ENCODE measurements around the gene STIM2.

STIM2 gene

DNA sequence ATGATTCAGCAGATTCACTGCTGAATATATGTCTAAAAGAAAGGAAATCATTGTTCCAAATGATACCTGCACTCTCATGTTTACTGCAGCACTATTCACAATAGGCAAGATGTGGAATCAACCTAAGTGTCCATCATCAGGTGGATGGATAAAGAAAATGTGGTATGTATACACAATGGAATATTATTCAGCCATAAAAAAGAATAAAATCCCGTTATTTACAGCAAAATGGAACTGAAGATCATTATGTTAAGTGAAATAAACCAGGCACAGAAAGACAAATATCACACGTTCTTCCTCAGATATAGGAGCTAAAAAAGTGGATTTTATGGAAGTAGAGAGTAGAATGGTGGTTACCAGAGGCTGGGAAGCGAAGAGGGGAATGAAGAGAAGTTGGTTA, 130.4 kb downstream of the STIM2 start:
- no peak overlapping the region for H3K27ac ChIP-seq
- no peak for TF ChIP-seq ZFX (IDR thresholded peaks at IDR 0.05; ENCODE audit: borderline replicate concordance)
- TF ChIP-seq, protein P1, sequence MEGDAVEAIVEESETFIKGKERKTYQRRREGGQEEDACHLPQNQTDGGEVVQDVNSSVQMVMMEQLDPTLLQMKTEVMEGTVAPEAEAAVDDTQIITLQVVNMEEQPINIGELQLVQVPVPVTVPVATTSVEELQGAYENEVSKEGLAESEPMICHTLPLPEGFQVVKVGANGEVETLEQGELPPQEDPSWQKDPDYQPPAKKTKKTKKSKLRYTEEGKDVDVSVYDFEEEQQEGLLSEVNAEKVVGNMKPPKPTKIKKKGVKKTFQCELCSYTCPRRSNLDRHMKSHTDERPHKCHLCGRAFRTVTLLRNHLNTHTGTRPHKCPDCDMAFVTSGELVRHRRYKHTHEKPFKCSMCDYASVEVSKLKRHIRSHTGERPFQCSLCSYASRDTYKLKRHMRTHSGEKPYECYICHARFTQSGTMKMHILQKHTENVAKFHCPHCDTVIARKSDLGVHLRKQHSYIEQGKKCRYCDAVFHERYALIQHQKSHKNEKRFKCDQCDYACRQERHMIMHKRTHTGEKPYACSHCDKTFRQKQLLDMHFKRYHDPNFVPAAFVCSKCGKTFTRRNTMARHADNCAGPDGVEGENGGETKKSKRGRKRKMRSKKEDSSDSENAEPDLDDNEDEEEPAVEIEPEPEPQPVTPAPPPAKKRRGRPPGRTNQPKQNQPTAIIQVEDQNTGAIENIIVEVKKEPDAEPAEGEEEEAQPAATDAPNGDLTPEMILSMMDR (IDR thresholded peaks at IDR 0.05) = no peak

DNA sequence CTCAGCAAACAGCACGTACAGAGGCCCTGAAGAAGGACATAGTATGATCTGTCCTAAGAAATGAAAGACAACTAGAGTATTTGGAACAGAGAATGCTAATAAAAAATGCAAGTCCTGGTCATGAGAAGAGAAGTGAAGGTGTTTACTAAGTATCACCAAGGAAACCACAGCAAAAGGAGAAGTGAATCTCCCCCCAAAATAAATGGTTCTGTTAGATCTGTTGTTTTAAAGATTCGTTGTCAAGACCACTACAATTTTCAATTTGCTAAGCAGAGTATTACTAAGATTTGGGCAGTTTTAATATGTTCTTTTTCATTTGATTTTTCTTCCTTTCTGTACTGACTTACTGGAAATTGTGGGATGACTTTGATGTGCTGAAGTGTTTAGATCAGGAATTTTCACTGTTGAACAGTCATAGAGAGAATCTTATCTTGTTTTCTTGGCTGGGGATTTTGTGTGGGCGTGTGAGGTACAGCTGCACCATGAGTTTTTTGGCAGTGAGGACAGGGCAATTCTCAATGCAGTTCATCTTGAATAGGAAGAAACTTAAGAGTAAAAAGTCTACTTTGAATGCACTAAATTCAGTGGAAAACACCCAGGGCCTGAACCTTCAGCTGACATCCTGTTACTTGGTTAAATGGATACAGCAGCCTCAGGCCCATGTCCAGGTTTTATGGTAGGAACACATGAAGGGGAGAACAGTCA, 132.2 kb downstream of the STIM2 start:
- no peak overlapping the region for H3K27ac ChIP-seq
- TF ChIP-seq, protein P1 (IDR thresholded peaks at IDR 0.05) = no peak
- no peak for TF ChIP-seq ZFX (IDR thresholded peaks at IDR 0.05; ENCODE audit: borderline replicate concordance)

DNA sequence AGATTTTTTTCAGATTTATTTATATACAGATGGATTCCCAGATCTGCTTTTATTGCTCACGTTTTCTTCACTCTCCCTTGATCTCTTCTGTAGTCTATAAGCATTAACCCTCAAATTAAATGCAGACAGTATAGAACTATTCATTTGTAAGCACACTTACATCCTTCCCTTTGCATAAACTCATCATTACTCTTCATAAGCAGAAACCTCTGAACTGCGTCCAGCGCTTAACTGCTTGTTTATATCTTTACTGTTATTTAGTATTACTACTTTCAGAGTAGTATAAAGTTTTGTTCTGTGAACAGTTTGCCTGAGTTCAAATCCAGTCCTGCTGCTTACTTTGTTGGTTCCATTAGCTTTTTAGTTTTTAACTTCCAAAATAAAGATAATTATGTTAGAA, 132.9 kb downstream of the STIM2 start:
- no peak for TF ChIP-seq ZFX (IDR thresholded peaks at IDR 0.05; ENCODE audit: borderline replicate concordance)
- no peak overlapping the region for H3K27ac ChIP-seq

DNA sequence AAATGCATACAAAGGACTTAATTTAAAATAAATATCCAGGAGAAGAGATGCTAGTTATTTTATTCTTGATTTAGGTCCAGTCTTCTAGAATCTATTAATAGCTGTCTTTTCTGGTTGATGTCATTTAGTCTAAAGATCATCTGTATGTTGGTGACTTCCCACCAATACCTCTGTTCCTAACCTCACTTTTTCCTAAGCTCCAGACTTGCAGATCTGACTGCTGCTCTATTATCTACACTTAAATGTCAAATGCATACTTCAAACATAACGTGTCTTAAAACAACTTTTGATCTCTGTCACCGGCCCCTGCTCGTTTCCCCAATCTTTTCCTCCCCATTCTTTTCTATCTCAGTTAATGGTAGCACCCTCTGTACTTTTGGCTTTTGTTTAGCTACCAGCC, 133.3 kb downstream of the STIM2 start:
- H3K27ac ChIP-seq = no peak overlapping the region
- TF ChIP-seq, protein P1 (IDR thresholded peaks at IDR 0.05) = no peak
- no peak for TF ChIP-seq ZFX (IDR thresholded peaks at IDR 0.05; ENCODE audit: borderline replicate concordance)

DNA sequence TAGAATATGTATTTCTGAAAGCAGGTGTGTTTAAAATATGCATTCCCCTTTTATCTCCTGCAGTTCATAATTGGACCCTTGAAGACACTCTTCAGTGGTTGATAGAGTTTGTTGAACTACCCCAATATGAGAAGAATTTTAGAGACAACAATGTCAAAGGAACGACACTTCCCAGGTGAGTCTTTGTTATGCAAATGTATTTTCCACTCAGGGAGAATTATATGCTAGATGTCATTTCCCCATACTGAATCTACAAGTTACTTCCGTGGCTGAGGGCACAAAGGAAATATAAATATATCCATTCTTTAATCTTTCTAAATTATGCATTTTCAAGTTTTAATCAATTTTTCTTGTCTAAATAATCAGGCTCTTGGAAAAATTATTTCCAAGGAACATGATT, 134.7 kb downstream of the STIM2 start:
- no peak for TF ChIP-seq ZFX (IDR thresholded peaks at IDR 0.05; ENCODE audit: borderline replicate concordance)
- TF ChIP-seq, protein P1 (IDR thresholded peaks at IDR 0.05) = no peak
- no peak overlapping the region for H3K27ac ChIP-seq

DNA sequence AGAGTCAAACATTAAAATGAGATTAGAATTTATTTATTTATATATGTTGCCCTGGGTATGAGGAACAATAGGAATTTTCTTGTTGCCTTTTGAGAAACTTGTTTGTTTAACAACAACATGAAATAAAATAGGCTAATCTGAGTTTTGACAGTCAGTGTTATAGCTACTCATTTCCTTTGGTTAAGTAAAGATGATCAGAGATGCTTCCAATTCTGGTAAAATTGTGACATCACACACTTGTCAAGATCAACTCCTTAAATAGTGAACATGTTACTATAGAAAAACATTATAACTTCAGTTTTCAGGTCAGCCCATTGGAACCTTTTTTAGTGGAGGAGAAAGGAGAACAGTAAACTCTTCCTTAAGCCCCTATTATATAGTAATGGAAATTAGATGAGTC, 136.1 kb downstream of the STIM2 start:
- H3K27ac ChIP-seq = no peak overlapping the region
- TF ChIP-seq ZFX (IDR thresholded peaks at IDR 0.05; ENCODE audit: borderline replicate concordance) = no peak
- TF ChIP-seq, protein P1 (IDR thresholded peaks at IDR 0.05) = no peak

DNA sequence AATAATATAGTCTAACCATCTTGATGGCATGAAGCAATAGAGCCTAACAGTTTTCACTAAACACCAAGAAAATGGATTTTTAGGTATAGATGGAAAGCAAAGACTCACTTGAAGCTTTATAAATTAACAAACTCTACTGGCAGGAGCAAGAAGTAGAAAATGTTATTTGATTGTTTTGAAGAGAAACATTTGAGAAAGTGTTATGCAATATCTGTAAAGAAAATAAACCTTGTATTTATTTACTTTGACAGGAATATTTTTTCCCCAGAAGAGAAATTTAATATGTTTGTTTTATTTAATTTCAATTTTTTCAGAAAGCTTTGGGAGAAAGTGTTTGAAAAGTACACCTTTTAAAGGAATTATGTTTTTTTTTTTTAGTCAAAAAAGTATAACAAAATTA, 139.0 kb downstream of the STIM2 start:
- H3K27ac ChIP-seq = no peak overlapping the region
- TF ChIP-seq ZFX (IDR thresholded peaks at IDR 0.05; ENCODE audit: borderline replicate concordance) = no peak
- TF ChIP-seq, protein P1 (IDR thresholded peaks at IDR 0.05) = no peak

DNA sequence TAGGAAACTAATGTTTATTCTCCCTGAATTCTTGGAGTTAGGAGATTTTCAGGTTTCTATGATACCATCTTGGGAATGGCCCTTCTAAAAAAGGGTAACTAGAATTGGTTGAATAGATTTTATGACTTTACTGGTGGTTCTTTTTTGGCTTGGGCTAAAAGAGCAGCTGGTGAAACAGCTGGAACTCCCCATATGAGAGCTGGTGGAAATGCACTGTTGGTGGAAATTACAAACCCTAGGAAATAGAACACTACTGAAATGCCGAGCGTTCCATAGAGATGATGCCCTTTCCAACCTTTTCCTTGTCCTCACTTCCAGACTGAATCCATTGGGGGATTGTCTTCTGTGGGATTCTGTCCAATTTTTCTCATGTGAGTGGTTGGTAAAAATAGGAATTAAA, 139.5 kb downstream of the STIM2 start:
- TF ChIP-seq, protein P1 (IDR thresholded peaks at IDR 0.05) = no peak
- no peak for TF ChIP-seq ZFX (IDR thresholded peaks at IDR 0.05; ENCODE audit: borderline replicate concordance)
- H3K27ac ChIP-seq = no peak overlapping the region

Data from 22Rv1 (cell line).